ENCODE measurements around the gene FSTL5. TPM values are rescaled to one million over a fixed set of nuclear protein-coding genes. Genes with fewer than 3 reads are reported as not detected.

Gene FSTL5
- total RNA-seq, 1 donor = not detected

DNA sequence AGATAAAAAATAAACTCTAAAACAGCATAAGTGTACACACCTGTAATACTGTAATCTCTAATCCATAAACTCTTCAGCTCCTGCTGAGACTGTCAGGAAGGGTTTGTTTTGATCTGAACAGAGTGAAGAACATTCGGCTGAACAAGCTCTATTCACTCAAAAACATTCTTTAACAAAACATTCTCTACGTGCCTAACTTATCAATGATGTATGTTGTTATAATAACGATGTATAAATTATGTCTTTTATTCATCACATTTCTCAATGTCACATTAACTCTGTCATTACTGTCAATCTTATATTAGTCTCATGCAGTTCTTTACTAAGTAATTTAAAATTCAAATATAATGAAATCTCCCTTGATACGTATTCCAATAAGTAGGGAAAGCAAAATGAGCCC lies 280.6 kb downstream of the FSTL5 start:
- Histone ChIP-seq H3K4me2 (ENCODE audit: insufficient read depth, low read length) (no peak overlapping the region), H3K27ac (ENCODE audit: low read depth, low read length) (no peak overlapping the region), H3K79me2 (ENCODE audit: insufficient read depth, low read length) (no peaks in the 10 kb centered on the region), H4K20me1 (ENCODE audit: insufficient read depth, low read length) (no peaks in the 10 kb centered on the region), H3K36me3 (ENCODE audit: insufficient read depth, low read length) (no peaks in the 10 kb centered on the region), H3K4me3 (ENCODE audit: insufficient read depth, low read length) (no peak overlapping the region), H2AFZ (ENCODE audit: low read length) (no peak overlapping the region), H3K9me3 (ENCODE audit: low read depth, low read length) (no peaks in the 10 kb centered on the region), H3K4me1 (ENCODE audit: insufficient read depth, low read length) (no peaks in the 10 kb centered on the region), H3K27me3 (ENCODE audit: insufficient read depth, low read length) (no peaks in the 10 kb centered on the region)
- no peak for DNase-seq (ENCODE audit: insufficient read length, low spot score, missing footprints)
- TF ChIP-seq, protein P1, sequence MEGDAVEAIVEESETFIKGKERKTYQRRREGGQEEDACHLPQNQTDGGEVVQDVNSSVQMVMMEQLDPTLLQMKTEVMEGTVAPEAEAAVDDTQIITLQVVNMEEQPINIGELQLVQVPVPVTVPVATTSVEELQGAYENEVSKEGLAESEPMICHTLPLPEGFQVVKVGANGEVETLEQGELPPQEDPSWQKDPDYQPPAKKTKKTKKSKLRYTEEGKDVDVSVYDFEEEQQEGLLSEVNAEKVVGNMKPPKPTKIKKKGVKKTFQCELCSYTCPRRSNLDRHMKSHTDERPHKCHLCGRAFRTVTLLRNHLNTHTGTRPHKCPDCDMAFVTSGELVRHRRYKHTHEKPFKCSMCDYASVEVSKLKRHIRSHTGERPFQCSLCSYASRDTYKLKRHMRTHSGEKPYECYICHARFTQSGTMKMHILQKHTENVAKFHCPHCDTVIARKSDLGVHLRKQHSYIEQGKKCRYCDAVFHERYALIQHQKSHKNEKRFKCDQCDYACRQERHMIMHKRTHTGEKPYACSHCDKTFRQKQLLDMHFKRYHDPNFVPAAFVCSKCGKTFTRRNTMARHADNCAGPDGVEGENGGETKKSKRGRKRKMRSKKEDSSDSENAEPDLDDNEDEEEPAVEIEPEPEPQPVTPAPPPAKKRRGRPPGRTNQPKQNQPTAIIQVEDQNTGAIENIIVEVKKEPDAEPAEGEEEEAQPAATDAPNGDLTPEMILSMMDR (IDR thresholded peaks at IDR 0.05; ENCODE audit: extremely low read depth, low read depth, low read length) = no peak

DNA sequence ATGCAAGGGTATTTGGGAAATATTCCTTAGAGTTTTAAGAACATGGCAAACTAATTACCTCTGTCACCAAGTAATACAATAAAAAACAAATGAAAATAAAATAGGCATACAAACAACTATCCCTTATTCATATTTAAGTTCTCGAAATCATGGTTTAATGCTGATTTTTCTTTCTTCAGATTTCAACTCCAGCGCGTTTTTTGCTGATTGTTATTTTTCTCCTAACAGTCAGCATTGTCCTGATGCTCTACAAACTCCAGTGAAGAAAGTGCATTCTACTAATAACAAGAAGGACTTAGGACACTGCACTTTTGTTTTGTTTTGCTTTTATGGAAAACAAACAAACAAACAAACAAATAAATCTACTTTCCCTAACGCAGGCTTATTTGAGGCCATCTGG lies 282.4 kb downstream of the FSTL5 start:
- Histone ChIP-seq H3K9me3 (ENCODE audit: low read depth, low read length) (no peaks in the 10 kb centered on the region), H3K79me2 (ENCODE audit: insufficient read depth, low read length) (no peaks in the 10 kb centered on the region), H3K4me2 (ENCODE audit: insufficient read depth, low read length) (no peak overlapping the region), H2AFZ (ENCODE audit: low read length) (no peak overlapping the region), H3K27me3 (ENCODE audit: insufficient read depth, low read length) (no peaks in the 10 kb centered on the region), H3K27ac (ENCODE audit: low read depth, low read length) (no peak overlapping the region), H3K36me3 (ENCODE audit: insufficient read depth, low read length) (no peaks in the 10 kb centered on the region), H4K20me1 (ENCODE audit: insufficient read depth, low read length) (no peaks in the 10 kb centered on the region), H3K4me1 (ENCODE audit: insufficient read depth, low read length) (no peaks in the 10 kb centered on the region), H3K4me3 (ENCODE audit: insufficient read depth, low read length) (no peak overlapping the region)
- no peak for DNase-seq (ENCODE audit: insufficient read length, low spot score, missing footprints)
- TF ChIP-seq, protein P1 (IDR thresholded peaks at IDR 0.05; ENCODE audit: extremely low read depth, low read depth, low read length) = no peak

- Histone ChIP-seq H4K20me1 (ENCODE audit: insufficient read depth, low read length) (no peaks in the 10 kb centered on the region), H3K79me2 (ENCODE audit: insufficient read depth, low read length) (no peaks in the 10 kb centered on the region), H2AFZ (ENCODE audit: low read length) (no peak overlapping the region), H3K27me3 (ENCODE audit: insufficient read depth, low read length) (no peaks in the 10 kb centered on the region), H3K4me1 (ENCODE audit: insufficient read depth, low read length) (no peaks in the 10 kb centered on the region), H3K4me3 (ENCODE audit: insufficient read depth, low read length) (no peak overlapping the region), H3K27ac (ENCODE audit: low read depth, low read length) (no peak overlapping the region), H3K36me3 (ENCODE audit: insufficient read depth, low read length) (no peaks in the 10 kb centered on the region), H3K4me2 (ENCODE audit: insufficient read depth, low read length) (no peak overlapping the region), H3K9me3 (ENCODE audit: low read depth, low read length) (no peaks in the 10 kb centered on the region)
- DNase-seq (ENCODE audit: insufficient read length, low spot score, missing footprints) = no peak
- TF ChIP-seq, protein P1 (IDR thresholded peaks at IDR 0.05; ENCODE audit: extremely low read depth, low read depth, low read length) = no peak
Observed at GRCh38 chr4:161869511-161869910, 294.3 kb downstream of the FSTL5 start.

DNA sequence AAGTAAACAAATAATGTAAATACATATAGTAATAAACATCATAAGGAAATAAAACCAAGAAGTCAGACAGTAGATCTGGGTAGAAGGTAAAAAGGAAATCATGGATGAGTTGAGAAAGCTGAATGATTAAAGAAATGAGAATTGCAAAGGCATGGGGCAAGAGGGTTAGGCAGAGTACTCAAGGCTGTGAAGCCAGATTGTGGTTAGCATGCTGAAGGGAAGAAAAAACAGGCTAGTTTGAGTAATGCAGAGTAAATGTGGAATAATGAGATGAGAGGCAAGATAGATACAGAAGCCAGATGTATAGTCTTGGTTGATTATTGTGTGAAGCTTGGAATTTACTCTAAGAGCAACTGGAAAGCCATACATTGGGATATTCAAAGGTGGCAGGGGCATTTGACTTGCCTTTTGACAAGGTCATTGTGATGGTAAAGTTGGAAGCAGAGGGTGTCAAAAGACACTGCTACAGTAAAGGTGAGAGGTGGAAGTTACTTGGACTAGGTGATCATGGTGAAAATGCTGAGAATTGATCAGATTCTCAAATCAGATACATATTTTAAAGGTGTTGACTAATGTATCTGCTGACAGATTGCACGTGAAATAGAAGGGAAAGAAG lies 307.0 kb downstream of the FSTL5 start:
- H3K9me3 ChIP-seq (ENCODE audit: low read depth, low read length) = peaks cover 3% of the 10 kb centered on the region
- no peaks in the 10 kb centered on the region for H3K79me2 ChIP-seq (ENCODE audit: insufficient read depth, low read length)
- H4K20me1 ChIP-seq (ENCODE audit: insufficient read depth, low read length) = no peaks in the 10 kb centered on the region
- no peaks in the 10 kb centered on the region for H3K27me3 ChIP-seq (ENCODE audit: insufficient read depth, low read length)
- TF ChIP-seq, protein P1 (IDR thresholded peaks at IDR 0.05; ENCODE audit: extremely low read depth, low read depth, low read length) = no peak
- DNase-seq (ENCODE audit: insufficient read length, low spot score, missing footprints) = no peak
- no peaks in the 10 kb centered on the region for H3K4me1 ChIP-seq (ENCODE audit: insufficient read depth, low read length)
- H3K4me3 ChIP-seq (ENCODE audit: insufficient read depth, low read length) = no peak overlapping the region
- H3K4me2 ChIP-seq (ENCODE audit: insufficient read depth, low read length) = no peak overlapping the region
- no peak overlapping the region for H3K27ac ChIP-seq (ENCODE audit: low read depth, low read length)
- no peak overlapping the region for H2AFZ ChIP-seq (ENCODE audit: low read length)
- H3K36me3 ChIP-seq (ENCODE audit: insufficient read depth, low read length) = no peaks in the 10 kb centered on the region

Measured in osteoblast (primary cell).